HG03108 (cell line): ENCODE measurements around the gene ATRX.
"Not testable (repeated sequence)": the region's sequence is repeated elsewhere in the genome, so short reads cannot be mapped to it uniquely, and the experiment has no call there.

ENCODE experiments used
- ATAC-seq: cut with Tn5 transposase; IDR thresholded peaks from one replicate; pipeline ENCODE4 v1.9.1; 2021; ENCODE audit warnings: moderate library complexity; ENCODE audit not compliant: unreplicated experiment

The ATRX gene, protein sequence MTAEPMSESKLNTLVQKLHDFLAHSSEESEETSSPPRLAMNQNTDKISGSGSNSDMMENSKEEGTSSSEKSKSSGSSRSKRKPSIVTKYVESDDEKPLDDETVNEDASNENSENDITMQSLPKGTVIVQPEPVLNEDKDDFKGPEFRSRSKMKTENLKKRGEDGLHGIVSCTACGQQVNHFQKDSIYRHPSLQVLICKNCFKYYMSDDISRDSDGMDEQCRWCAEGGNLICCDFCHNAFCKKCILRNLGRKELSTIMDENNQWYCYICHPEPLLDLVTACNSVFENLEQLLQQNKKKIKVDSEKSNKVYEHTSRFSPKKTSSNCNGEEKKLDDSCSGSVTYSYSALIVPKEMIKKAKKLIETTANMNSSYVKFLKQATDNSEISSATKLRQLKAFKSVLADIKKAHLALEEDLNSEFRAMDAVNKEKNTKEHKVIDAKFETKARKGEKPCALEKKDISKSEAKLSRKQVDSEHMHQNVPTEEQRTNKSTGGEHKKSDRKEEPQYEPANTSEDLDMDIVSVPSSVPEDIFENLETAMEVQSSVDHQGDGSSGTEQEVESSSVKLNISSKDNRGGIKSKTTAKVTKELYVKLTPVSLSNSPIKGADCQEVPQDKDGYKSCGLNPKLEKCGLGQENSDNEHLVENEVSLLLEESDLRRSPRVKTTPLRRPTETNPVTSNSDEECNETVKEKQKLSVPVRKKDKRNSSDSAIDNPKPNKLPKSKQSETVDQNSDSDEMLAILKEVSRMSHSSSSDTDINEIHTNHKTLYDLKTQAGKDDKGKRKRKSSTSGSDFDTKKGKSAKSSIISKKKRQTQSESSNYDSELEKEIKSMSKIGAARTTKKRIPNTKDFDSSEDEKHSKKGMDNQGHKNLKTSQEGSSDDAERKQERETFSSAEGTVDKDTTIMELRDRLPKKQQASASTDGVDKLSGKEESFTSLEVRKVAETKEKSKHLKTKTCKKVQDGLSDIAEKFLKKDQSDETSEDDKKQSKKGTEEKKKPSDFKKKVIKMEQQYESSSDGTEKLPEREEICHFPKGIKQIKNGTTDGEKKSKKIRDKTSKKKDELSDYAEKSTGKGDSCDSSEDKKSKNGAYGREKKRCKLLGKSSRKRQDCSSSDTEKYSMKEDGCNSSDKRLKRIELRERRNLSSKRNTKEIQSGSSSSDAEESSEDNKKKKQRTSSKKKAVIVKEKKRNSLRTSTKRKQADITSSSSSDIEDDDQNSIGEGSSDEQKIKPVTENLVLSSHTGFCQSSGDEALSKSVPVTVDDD (N-terminal part only)

DNA sequence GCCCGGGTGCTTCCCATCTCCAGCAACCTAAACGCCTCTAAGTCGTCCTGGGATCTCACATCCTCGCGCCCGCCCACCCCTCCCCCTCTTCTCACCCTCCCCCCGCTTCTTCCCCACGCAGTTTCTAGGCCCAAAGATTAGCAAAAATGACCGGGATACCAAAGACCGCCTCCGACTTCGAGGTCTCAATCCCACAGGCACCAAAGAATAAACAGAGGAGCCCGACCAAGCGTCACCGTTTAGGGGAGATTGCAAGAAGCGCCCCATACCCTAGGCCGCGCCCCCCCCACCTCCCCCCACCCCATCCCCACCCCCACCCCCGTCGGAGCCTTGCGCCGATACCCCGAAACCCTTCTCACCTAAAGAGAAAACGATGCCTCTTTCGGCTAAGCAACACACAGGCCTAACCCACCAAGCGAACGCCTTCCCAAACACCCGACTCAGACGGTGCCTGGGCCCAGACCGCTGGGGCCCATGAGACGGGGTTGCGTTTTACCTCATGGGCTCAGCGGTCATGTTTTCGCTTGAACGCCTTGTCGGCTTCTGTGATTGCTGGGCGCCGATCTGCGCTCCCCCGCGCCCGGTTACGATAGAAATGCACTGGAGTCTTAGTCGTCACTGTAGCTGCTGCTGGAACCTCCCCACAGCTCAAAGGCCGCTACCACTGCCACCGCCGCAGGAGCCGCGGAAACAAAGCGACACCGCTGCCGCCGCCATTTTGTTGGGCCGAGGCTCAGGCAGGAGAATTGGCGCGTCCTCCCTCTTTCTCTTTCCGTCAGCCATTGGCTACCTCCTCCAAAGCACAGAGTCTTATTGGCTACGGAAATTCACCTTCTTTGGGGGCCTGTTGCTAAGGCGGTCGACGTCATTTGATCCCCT, at the start of gene ATRX:
Gene ATRX (minus strand): TSS at position 731 of the 879 bp plus-strand sequence. CDS start 215 bp downstream, at position 516.
- peak; percentile 93 for ATAC-seq

DNA sequence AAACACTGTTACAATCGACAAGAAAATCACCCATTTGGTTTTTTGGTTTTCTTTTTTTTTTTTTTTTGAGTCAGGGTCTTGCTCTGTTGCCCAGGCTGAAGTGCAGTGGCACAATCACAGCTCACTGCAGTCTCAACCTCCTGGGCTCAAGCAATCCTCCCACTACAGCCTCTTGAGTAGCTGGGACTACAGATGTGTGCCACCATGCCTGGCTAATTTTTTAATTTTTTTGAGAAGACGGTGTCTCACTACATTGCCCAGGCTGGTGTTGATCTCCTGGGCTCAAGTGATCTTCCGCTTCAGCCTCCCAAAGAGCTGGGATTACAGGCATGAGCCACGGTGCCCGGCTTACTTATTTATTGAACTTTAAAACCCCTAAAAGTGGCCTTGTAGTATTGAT, 45.5 kb upstream of the ATRX start:
- ATAC-seq = not testable (repeated sequence)

DNA sequence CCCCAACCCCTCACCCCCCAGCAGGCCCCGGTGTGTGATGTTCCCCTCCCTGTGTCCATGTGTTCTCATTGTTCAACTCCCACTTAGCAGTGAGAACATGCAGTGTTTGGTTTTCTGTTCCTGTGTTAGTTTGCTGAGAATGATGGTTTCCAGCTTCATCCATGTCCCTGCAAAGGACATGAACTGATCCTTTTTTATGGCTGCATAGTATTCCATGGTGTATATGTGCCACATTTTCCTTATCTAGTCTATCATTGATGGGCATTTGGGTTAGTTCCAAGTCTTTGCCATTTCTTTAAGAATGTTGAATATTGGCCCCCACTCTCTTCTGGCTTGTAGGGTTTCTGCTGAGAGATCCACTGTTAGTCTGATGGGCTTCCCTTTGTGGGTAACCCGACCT, 36.0 kb upstream of the ATRX start:
- not testable (repeated sequence) for ATAC-seq

DNA sequence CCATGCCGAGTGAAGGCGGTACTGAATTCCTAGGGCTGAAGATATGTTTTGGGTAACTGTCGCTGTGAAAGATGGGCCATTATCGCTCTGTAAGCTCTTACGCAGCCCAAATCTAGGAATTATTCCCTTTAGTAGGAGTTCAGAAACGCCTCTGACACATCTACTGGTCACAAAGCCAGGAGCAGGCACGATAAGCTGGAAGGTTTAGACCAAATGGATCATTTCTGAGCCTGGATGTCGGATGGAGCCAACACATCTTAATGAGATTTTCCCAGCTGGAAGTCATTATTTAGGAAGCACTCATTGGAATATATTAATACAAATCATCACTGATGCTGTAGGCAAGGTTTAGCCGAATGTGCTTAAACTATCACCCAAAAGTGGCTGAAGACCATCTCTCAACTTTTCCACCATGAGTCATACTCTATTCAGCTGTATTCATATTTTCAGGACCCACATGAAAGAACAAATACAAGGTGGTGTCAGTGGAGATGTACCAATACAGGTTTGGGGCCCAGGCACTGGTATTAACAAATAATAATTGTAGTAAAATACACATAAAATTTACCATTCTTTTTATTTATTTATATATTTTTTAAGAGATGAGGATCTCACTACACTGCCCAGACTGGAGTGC, 34.2 kb upstream of the ATRX start:
- ATAC-seq = no peak

DNA sequence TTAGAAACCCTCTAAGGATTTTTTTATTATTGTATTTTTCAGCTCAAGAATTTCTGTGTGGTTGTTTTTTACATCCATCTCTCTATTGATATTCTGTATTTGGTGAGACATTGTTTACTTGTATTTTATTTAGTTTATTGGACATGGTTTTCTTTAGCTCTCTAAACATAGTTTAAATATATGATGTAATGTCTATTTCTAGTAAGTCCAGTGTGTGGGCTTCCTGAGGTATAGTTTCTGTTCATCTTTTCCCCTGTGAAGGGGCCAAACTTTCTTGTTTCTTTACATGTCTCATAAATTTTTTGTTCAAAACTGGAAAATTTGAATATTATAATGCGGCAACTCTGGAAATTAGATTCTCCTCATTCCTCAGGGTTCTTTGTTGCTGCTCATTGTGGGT, 28.2 kb upstream of the ATRX start:
- ATAC-seq = no peak

DNA sequence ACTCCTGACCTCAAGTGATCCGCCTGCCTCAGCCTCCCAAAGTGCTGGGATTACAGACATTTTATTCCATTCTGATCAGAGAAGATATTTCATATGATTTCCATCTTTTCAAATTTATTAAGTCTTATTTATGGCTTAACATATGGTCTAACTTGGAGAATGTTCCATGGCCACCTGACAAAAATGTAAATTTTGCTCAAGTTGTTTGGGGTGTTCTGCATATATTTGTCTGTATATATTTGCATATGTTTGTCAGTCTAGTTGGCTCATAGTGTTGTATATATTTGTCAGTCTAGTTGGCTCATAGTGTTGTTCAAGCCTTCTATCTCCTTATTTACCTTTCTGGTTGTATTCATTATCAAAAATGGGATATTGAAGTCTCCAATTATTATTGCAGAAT, 16.2 kb upstream of the ATRX start:
- no peak for ATAC-seq

DNA sequence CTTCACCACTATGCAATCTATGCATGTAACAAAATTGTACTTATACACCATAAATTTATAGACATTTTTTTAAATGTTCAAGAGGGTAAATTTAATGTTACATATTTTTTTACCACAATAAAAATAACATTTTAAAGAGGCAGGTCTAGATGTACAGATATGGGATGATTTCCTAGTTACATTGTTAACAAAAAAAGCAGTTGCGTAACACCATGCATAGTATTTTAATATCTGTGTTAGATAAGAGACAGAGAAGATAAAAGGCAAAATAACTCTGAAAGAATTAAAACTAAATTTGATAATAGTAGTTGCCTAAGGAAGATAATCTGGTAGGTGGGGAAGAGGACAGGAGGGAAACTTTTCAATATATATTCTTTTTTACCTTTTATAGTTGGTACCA, 9.1 kb upstream of the ATRX start:
- ATAC-seq = no peak

DNA sequence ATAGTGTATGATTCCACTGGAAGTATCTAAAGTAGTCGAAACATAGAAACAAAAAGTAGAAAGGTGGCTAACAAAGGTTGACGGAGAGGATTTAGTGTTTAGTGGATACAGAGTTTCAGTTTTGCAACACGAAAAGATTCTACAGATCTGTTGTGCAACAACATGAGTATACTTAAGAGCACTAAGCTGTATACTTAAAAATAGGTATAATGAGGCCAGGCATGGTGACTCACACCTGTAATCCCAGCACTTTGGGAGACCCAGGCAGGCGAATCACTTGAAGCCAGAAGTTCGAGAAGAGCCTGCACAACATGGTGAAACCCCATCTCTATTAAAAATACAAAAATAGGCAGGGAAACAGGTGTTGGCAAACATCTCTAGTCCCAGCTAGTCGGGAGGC, 7.9 kb upstream of the ATRX start:
- ATAC-seq = no peak

DNA sequence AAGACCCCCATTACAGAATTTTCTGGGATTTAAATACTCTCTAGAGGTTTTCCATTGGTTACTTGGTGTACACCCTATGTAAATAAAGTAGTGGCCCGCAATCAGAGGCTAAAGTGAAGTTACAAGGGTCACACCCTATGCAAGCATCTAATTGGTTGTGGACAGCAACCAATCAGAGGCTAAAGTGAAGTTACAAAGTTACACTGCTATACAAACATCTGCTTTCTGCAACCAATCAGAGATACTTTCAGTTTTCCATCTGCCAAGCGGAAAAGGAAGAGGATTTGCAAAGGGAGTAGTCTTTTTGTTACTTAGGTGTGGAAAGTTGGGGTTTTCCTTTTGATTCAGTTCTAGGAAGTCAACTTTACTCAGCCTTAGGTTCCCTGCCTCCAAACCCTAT, 2.0 kb upstream of the ATRX start:
- ATAC-seq = no peak

DNA sequence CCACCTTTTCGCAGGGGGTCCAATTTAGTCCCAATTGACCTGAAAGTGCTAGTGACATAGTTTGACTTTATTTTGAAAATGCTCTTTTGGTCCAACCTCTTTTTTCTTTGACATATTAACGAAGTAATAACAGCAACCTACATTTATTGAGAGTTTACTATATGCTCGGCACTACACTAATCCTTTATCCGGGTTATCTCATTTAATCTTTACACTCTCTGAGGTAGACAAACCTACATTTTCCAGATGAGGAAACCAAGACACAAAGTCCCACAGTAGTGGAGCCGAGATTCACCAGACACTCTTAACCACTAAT, 307 bp upstream of the ATRX start:
- no peak for ATAC-seq

DNA sequence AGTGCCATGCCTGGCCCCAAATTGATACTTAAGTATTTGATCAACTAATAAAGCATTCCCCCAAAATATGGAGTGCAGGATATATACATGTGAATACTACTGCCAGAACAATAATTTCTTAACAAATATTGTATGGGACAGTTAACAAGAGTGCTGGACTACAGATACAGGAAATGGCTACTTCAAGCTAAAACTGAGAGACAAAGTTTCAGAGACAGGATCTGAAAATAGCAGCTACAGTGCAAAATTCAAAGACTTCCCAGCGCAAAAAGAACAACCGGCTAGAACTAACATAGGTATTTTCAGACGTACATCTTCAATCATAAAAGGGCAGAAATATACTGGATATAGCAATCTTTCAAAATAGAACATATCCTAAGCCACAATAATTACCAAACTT, 6.3 kb downstream of the ATRX start:
- ATAC-seq = no peak

DNA sequence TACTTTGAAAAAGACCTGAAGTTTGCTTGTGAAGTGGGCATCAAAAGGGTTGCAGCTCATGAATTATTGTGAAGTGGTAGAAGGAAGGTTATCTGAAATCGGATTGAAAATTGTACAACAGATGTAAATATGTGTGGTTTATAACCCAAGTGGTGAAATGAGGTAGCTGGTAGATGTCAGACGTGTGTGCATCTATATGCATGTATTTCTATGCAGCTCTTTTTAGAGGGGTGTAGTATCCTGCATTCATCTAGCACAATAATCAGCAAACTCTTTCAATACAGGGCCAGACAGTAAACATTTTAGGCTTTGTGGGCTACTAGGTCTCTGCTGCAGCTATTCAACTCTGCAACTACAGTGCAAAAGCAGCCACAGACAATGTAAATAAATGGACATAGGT, 9.4 kb downstream of the ATRX start:
- no peak for ATAC-seq

DNA sequence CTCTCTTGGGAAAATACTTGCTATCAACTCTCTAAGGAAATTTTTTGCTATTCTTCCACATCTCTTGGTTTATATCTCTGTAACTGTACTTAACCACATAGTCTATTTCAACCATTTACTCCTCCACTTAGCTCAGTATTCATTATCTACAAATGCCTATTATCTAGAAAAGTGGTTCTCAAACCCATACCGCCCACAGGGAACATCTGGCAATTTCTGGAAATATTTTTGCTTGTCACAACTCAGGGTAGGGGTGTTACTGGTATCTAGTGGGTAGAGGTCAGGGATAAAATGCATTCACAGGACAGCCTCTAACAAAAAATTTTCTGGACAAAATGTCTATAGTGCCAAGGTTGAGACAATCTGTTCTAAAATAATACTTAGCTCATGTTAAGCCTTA, 14.4 kb downstream of the ATRX start:
- ATAC-seq = no peak

DNA sequence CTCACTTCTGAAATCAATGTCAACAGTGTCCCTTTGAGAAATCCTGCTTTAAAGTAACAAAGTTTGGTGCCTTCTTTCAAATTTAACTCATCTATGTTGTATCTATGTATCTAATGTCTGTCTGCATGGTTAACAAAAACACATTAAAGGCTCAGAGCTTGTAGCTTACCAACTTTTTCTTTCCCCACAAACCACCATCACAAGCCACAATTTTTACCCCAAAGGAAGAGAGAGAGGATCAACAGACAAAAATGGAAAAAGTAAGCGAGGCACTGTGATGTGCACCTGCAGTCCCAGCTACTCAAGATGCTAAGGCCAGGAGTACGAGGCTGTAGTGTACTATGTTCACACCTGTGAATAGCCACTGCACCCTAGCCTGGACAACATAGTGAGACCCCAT, 17.2 kb downstream of the ATRX start:
- no peak for ATAC-seq

DNA sequence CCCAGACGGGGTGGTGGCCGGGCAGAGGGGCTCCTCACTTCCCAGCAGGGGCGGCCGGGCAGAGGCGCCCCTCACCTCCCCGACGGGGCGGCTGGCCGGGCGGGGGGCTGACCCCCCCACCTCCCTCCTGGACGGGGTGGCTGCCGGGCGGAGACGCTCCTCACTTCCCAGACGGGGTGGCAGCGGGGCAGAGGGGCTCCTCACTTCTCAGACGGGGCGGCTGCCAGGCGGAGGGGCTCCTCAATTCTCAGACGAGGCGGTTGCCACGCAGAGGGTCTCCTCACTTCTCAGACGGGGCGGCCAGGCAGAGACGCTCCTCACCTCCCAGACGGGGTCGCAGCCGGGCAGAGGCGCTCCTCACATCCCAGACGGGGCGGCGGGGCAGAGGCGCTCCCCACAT, 19.8 kb downstream of the ATRX start:
- not testable (repeated sequence) for ATAC-seq

DNA sequence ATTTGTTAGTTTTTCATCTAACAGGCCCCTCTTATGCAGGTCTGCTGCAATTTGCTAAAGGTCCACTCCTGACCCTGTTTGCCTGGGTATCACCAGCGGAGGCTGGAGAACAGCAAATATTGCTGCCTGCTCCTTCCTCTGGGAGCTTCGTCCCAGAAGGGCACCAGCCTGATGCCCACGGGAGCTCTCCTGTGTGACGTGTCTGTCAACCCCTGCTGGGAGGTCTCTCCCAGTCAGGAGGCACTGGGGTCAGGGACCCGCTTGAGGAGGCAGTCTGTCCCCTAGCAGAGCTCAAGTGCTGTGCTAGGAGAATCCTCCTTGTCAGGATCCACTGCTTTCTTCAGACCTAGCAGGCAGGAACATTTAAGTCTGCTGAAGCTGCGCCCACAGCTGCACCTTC, 30.5 kb downstream of the ATRX start:
- no peak for ATAC-seq

DNA sequence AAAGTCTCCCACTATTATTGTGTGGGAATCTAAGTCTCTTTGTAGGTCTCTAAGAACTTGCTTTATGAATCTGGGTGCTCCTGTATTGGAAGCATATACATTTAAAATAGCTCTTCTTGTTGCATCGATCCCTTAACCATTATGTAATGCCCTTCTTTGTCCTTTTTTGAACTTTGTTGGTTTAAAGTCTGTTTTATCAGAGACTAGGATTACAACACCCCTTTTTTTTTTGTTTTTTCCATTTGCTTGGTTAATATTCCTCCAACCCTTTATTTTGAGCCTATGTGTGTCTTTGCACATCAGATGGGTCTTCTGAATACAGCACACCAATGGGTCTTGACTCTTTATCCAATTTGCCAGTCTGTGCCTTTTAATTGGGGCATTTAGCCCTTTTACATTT, 32.1 kb downstream of the ATRX start:
- not testable (repeated sequence) for ATAC-seq

DNA sequence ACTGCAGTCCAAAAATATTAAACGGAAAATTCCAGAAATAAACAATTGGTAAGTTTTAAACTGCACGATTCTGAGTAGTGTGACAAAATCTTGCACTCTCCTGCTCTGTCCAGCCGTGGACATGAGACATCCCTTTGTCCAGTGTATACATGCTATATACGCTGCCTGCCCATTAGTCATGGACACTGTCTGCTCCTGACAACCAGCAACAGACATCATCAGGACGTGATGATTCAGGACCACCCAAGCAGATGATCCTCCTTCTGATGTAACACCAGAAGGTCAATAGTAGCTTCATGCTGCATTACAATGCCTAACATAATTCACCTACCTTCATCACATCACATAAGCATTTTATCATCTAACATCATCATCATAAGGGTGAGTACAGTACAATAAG, 36.3 kb downstream of the ATRX start:
- no peak for ATAC-seq

DNA sequence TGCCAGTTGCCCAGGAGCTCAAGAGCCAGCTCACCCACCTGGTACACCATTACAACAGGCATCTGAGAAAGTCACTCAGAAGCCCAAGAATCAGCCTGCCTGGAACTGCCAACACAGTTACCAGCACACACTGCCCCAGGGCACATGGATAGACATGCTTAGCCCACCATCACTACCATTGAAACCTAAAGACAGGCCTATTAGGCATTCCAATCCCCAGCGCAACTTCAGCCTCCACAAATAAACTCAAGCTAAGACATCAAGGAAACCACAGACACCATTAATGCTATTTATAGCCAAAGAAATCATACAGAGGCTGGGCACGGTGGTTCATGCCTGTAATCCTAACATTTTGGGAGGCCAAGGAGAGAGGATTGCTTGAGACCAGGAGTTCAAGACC, 42.3 kb downstream of the ATRX start:
- ATAC-seq = no peak
